Measurements from ENCODE around the gene ARFRP1. TPM values are rescaled to one million over a fixed set of nuclear protein-coding genes. Genes with fewer than 3 reads are reported as not detected.

Gene ARFRP1
- total and polyA plus RNA-seq, 12 donors: 18.8 to 75.9 (median 42.2) TPM

GRCh38 chr20:63745424-63745805 lies 37.6 kb upstream of the ARFRP1 start:
- 76 to 88% (median 80%) methylated on average over 15 of the region's 15 CpGs for WGBS, 4 donors
- TF ChIP-seq POLR2A (IDR thresholded peaks at IDR 0.05): no peak
- TF ChIP-seq CTCF (IDR thresholded peaks at IDR 0.05): no peak
- Histone ChIP-seq H3K36me3 (replicated peaks in 1 of 2) (peaks cover 0 to 29% of the 10 kb centered on the region in 2 donors), H3K4me1 (replicated peaks in 1 of 2) (peaks cover 18 to 21% of the 10 kb centered on the region in 2 donors), H3K27ac (no peak overlapping the region), H3K9me3 (replicated peaks in 1 of 3) (no peaks in the 10 kb centered on the region), H3K4me3 (no peak overlapping the region), H3K27me3 (no peaks in the 10 kb centered on the region)
- intact Hi-C loops (cut with DNase I): no loop called here
- no peak for DNase-seq

- Histone ChIP-seq H3K4me1 (replicated peaks in 1 of 2) (peaks cover 20 to 24% of the 10 kb centered on the region in 2 donors), H3K27me3 (no peaks in the 10 kb centered on the region), H3K27ac (peak overlapping the region in 1 of 5 donors; percentile 5), H3K4me3 (no peak overlapping the region), H3K36me3 (replicated peaks in 1 of 2) (peaks cover 0 to 29% of the 10 kb centered on the region in 2 donors), H3K9me3 (replicated peaks in 1 of 3) (no peaks in the 10 kb centered on the region)
- TF ChIP-seq POLR2A (IDR thresholded peaks at IDR 0.05) (no peak), CTCF (IDR thresholded peaks at IDR 0.05) (no peak)
- DNase-seq: no peak
- intact Hi-C loops (cut with DNase I): no loop called here
- WGBS, 4 donors: 79 to 85% (median 80%) methylated on average over 23 to 25 of the region's 25 CpGs
Measured at GRCh38 chr20:63744574-63745423, 37.0 kb upstream of the ARFRP1 start.

GRCh38 chr20:63744158-63744557 lies 36.4 kb upstream of the ARFRP1 start:
- no peaks in the 10 kb centered on the region for H3K27me3 ChIP-seq
- TF ChIP-seq CTCF (IDR thresholded peaks at IDR 0.05): no peak
- no peak for TF ChIP-seq POLR2A (IDR thresholded peaks at IDR 0.05)
- WGBS, 4 donors: 60 to 68% (median 65%) methylated on average over 4 of the region's 4 CpGs
- intact Hi-C loops (cut with DNase I): no loop called here
- DNase-seq: no peak
- H3K9me3 ChIP-seq (replicated peaks in 1 of 3): no peaks in the 10 kb centered on the region
- H3K36me3 ChIP-seq (replicated peaks in 1 of 2): peaks cover 0 to 29% of the 10 kb centered on the region in 2 donors
- no peak overlapping the region for H3K4me3 ChIP-seq
- no peak overlapping the region for H3K27ac ChIP-seq
- H3K4me1 ChIP-seq (replicated peaks in 1 of 2): peaks cover 21 to 25% of the 10 kb centered on the region in 2 donors

- Histone ChIP-seq H3K4me1 (replicated peaks in 1 of 2) (peaks cover 29 to 32% of the 10 kb centered on the region in 2 donors), H3K9me3 (replicated peaks in 1 of 3) (no peaks in the 10 kb centered on the region), H3K4me3 (no peak overlapping the region), H3K27ac (peak overlapping the region in 1 of 5 donors; percentile 85), H3K36me3 (replicated peaks in 1 of 2) (peaks cover 0 to 29% of the 10 kb centered on the region in 2 donors), H3K27me3 (no peaks in the 10 kb centered on the region)
- intact Hi-C loops (cut with DNase I): no loop called here
- TF ChIP-seq CTCF (IDR thresholded peaks at IDR 0.05) (no peak), POLR2A (IDR thresholded peaks at IDR 0.05) (no peak)
- 85 to 88% (median 87%) methylated on average over 23 to 31 of the region's 31 CpGs for WGBS, 4 donors
- no peak for DNase-seq
Measured at GRCh38 chr20:63743210-63743970, 35.6 kb upstream of the ARFRP1 start.
